GM12873 (cell line): ENCODE data around the gene DDX59.

Experiments
- TF ChIP-seq, protein P1 (sequence below): IDR thresholded peaks from 2 replicates; pipeline ENCODE4 v1.5.1; 2012; ENCODE audit warnings: low read depth, mild to moderate bottlenecking, moderate library complexity, low read length, control low read depth; ENCODE audit not compliant: insufficient read depth; ENCODE audit errors: missing control alignments

DDX59 gene

DNA sequence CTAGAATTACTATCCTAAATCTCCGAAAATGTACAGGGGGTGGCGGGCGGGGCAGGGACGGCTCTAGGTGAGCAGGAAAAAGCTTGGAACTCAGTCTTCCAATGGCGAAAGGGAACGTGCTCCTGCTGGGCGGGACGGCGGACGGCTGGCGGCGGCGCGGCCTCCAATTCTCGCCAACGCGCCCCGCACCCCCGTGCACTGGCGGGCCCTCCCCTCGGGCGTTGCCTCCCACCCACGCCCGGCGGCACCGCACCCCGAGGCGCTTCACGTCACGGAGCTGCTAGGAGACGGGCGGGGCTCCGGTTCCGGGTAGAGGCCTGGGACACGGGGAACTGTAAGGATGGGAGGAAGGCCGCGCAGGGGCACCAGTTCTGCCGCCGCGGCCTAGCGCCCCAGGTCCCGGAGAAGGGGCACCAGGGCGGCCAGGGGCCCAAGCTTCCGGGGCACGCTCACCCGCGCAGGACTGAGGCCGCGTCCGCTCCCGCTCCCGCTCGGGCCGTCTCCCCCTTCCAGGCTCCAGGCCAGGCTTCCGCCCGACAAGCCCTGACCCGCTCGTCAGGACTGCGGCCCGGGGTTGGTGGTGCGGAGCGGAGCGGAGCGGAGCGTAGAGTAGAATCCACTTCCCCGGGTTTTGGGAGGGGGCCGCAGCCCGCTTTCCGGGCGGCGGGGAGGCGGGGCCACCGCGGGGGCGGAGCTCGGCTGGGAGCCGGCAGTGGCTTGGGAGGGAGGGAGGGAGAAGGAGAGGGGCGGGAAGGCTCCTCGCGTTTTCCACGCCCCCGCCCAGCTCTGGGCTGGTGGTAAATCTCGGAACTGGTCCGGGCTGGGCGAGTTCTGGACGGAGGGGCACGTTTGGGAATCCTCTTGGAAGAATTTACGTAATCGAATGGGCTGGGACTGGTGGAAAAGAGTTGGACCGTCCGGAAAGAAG is at the start of gene DDX59:
TSS of gene DDX59 (minus strand) at position 594 of the 928 bp plus-strand sequence. CDS start 3,167 bp downstream, outside the sequence.
- TF ChIP-seq, protein P1, sequence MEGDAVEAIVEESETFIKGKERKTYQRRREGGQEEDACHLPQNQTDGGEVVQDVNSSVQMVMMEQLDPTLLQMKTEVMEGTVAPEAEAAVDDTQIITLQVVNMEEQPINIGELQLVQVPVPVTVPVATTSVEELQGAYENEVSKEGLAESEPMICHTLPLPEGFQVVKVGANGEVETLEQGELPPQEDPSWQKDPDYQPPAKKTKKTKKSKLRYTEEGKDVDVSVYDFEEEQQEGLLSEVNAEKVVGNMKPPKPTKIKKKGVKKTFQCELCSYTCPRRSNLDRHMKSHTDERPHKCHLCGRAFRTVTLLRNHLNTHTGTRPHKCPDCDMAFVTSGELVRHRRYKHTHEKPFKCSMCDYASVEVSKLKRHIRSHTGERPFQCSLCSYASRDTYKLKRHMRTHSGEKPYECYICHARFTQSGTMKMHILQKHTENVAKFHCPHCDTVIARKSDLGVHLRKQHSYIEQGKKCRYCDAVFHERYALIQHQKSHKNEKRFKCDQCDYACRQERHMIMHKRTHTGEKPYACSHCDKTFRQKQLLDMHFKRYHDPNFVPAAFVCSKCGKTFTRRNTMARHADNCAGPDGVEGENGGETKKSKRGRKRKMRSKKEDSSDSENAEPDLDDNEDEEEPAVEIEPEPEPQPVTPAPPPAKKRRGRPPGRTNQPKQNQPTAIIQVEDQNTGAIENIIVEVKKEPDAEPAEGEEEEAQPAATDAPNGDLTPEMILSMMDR = no peak

DNA sequence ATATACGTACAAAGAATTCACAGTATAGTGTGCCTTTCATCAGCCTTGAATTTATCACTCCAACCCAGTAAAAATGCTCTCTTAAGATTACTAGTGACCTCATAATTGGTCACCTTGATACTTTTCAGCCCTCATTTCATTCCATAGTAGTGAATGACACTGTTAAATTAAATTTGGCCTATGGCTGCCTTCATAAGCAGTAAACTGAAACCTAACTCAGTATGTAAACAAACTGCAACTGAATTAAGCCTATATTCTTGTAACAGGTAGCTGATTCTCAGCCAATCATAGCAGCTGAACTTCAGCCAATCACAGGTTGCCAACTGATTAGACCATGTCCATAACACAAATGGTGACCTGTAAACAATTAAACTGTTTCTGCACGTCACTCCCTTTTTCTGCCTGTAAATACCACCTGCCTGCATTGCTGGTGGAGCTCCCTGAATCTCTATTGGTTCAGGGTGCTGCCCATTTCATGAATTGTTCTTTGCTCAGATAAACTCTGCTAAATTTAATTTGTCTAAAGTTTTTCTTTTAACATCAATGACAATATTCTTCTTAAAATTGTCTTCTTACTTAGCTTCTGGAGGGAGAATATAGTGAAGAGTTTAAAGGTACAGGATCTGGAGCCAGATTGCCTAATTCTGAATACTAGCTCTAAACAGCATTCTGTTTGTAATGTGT is 44.9 kb upstream of the DDX59 start:
- TF ChIP-seq, protein P1 = no peak

DNA sequence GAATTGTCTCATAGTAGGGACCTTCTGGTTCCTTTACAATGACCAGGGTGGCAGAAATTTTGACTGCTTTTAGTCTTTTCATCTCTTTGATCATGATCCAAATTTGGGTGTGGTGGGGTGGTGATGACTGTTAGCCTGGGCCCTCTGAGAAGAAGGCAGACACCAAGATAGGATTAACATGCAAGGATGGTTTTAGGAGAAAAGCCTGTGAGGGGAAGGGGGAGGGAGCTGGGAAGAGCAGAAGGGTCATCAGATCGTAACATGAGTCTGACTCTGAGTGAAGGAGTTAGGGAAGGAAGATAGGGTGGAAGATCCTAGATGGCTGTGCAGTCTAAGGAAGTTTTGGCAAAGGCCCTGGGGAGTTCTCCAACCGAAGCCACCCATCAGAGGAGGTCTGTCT is 40.5 kb upstream of the DDX59 start:
- TF ChIP-seq, protein P1 = no peak

DNA sequence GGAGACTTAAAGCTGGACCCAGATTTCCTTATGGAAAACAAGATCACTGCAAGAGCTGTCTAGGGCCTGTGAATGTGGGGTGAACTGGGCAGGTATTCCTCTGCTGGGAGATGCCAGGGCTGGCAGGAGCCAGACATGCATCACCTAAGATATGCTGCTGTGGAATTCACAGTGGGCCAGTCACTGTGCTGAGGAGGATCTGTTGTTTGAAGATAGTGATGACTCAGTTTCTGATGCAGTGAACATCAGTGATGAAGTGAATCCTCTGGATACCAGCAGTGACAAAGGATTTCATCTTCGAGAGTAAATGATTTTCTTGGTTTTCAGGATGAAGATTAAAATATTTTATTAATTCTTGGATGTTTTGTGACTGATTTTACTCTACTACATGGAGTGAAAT is 39.1 kb upstream of the DDX59 start:
- TF ChIP-seq, protein P1 = no peak

DNA sequence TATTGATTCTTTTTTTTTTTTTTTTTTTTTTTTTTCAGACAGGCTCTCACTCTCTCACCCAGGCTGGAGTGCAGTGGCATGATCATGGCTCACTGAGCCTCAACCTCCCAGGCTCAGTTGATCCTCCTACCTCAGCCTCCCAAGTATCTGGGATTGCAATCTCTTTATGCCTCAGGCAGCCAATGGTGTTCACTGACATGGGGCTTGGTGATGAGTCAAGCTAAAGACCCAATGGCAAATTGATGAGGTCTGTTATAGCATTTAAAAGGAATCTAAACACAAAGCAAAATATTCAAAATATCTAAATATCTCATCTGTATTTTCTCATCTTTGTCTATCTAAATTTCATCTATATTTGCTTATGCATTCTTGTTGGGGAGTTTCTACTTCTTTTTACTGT is 38.5 kb upstream of the DDX59 start:
- TF ChIP-seq, protein P1 = no peak

DNA sequence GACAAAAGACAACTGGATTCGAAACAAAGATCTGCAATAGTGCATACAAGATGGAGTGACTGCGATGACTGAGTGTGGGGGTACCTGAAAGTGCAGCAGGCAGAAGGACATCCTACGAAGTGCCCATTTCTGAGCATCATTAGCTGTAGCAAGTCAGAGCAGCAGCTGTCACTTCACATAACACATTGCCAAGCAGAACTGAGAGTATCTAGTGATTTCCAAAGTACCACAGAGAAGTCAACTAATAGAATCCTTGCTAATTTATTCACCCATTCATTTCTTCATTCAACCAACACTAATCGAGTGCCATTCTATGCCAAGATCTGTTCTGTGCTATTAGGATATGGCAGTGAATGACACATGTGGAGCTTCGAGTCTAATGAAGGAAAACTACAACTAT is 37.4 kb upstream of the DDX59 start:
- TF ChIP-seq, protein P1 = no peak

DNA sequence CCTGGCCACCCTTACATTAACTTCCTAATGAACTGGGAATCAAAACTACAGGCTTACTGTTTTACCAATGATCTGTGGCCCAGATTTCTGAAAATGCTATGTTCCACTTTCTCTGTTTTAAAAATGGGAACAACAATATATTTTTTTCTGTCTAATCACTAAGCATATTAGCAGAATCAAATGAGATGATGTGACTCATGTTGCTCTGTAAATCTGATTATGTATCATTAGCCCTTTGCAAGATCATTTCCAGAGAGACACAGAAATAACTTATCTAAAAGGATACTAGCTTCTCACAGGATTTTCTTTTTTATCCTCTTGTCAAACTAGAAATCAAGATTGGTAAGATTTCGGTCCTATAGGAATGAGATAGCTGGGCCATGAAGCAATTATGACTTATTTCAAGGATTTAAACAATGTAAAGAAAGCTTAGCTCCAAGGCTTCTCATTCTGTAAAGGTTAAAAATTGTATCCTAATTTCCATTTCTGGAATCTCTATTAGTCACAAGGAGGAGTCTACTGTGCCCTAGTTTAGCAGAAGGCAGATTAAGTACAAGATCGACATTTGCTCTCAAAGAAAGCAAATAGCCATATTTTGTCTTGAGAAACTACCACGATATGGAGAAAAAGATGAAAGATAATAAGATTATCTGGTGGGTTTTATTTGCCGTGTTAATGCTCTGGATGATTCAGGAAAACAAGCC is 36.6 kb upstream of the DDX59 start:
- TF ChIP-seq, protein P1 = no peak
